NCI-H2227 treated with DMSO at 0.1 percent for 48 hours (cell line): Measurements from ENCODE around the gene DEK.
"Not testable (repeated sequence)": the region's sequence is repeated elsewhere in the genome, so short reads cannot be mapped to it uniquely, and the experiment has no call there.

Experiments used
- DNase-seq: peaks from one replicate; lab custom pipeline; 2025; lab: John Stamatoyannopoulos, UW

The DEK gene

GRCh38 chr6:18203786-18204185 is 60.5 kb downstream of the DEK start:
- DNase-seq, result no peak

GRCh38 chr6:18192026-18192425 is 72.3 kb downstream of the DEK start:
- no peak for DNase-seq

- DNase-seq, result no peak
These were observed 75.1 kb downstream of the DEK start for GRCh38 chr6:18189196-18189595.

GRCh38 chr6:18187701-18188100 is 76.6 kb downstream of the DEK start:
- DNase-seq, result no peak

GRCh38 chr6:18186540-18187250 is 77.6 kb downstream of the DEK start:
- DNase-seq, result no peak

- DNase-seq, result no peak
These were observed 78.3 kb downstream of the DEK start for GRCh38 chr6:18186033-18186432.

GRCh38 chr6:18185624-18186023 is 78.7 kb downstream of the DEK start:
- DNase-seq, result no peak

- no peak for DNase-seq
These were observed 80.6 kb downstream of the DEK start for GRCh38 chr6:18183766-18184165.

GRCh38 chr6:18182568-18182967 is 81.8 kb downstream of the DEK start:
- DNase-seq, result no peak

- DNase-seq, result no peak
These were observed 84.5 kb downstream of the DEK start for GRCh38 chr6:18179770-18180356.

- no peak for DNase-seq
These were observed 85.2 kb downstream of the DEK start for GRCh38 chr6:18178960-18179615.

GRCh38 chr6:18177286-18177965 is 86.9 kb downstream of the DEK start:
- DNase-seq, result no peak

- not testable (repeated sequence) for DNase-seq
These were observed 88.1 kb downstream of the DEK start for GRCh38 chr6:18176198-18176597.
